Kidney (tissue), 14 donors: ENCODE data around the gene ARID5B. TPM values are rescaled to one million over a fixed set of nuclear protein-coding genes. Genes with fewer than 3 reads are reported as not detected.

ENCODE experiments used
- DNase-seq, 5 donors: peaks; one replicate each; pipeline ENCODE4 v3.0.0-alpha.2; 2013 to 2020
- FAIRE-seq: peaks from 2 replicates; lab custom pipeline; 2012; peaks lifted over from hg19 to GRCh38; lab: Jason Lieb, UNC
- H3K27ac ChIP-seq, 2 donors: one replicate each; pipeline ENCODE4 v1.7.0; 2013; ENCODE audit warnings: low read depth in 2 of 2, low read length in 2 of 2, inconsistent platforms in 1 of 2
- H3K27me3 ChIP-seq: one replicate; pipeline ENCODE4 v1.7.1; 2013; ENCODE audit warnings: low read length, inconsistent platforms; ENCODE audit not compliant: control insufficient read depth, insufficient read depth
- H3K36me3 ChIP-seq, 3 donors: one replicate each; pipeline versions ENCODE4 v1.7.0 to v1.7.1; 2013; ENCODE audit warnings: low read length in 3 of 3, control low read depth in 1 of 3, inconsistent platforms in 1 of 3; ENCODE audit not compliant: insufficient read depth in 3 of 3, control insufficient read depth in 2 of 3
- H3K4me1 ChIP-seq, 3 donors: one replicate each; pipeline versions ENCODE4 v1.7.0 to v1.7.1; 2013; ENCODE audit warnings: low read length in 3 of 3, inconsistent platforms in 1 of 3, low read depth in 1 of 3; ENCODE audit not compliant: control insufficient read depth in 2 of 3, insufficient read depth in 2 of 3
- H3K4me3 ChIP-seq, 3 donors: one replicate each; pipeline versions ENCODE4 v1.7.0 to v1.8.1; 2013; ENCODE audit warnings: low read length in 3 of 3, control low read depth in 1 of 3, inconsistent platforms in 1 of 3
- H3K9ac ChIP-seq, 3 donors: one replicate each; pipeline versions ENCODE4 v1.7.0 to v1.7.1; 2013; ENCODE audit warnings: low read length in 3 of 3, control low read depth in 1 of 3, inconsistent platforms in 1 of 3
- H3K9me3 ChIP-seq, 3 donors: one replicate each; pipeline versions ENCODE4 v1.7.0 to v1.7.1; 2013; ENCODE audit warnings: low read length in 3 of 3, control low read depth in 1 of 3, inconsistent platforms in 1 of 3; ENCODE audit not compliant: control insufficient read depth in 2 of 3, insufficient read depth in 1 of 3
- intact Hi-C: fragments of 100-400 bp; cut with DNase I; formaldehyde crosslinking; loops from one replicate; pipeline ENCODE4 v1.11.1; 2022
- polyA plus RNA-seq: library from polyadenylated mRNA; stranded (reverse); fragments of 350-450 nt; fragmentation: Illumina TruSeq; extraction: RNeasy Lipid Tissue Mini Kit (QIAGEN cat#74804); gene quantifications from one replicate; pipeline ENCODE4 v1.2.3, GENCODE V29; 2014; ENCODE audit warnings: low read depth, low replicate concordance; ENCODE audit not compliant: insufficient read depth
- total RNA-seq: library from RNA; stranded (reverse); fragmentation: NEBNext Ultra II Directional; extraction: Animal tissue kit (Norgen Biotek cat#: 25700); gene quantifications from one replicate; pipeline ENCODE4 v1.2.1, GENCODE V29; 2021
- TF ChIP-seq, protein P1 (sequence below): IDR thresholded peaks from 3 replicates; pipeline ENCODE4 v1.5.1; 2012; ENCODE audit warnings: mild to moderate bottlenecking, moderate library complexity, borderline replicate concordance; ENCODE audit not compliant: insufficient read depth; ENCODE audit errors: extremely low read depth
- donor health status: control.
- donor health status: control.
- donor health status: control.
- donor health status: control.
- donor health status: control.
- donor health status: DM: yes; HTN: yes; CAD: no.
- donor health status: Normal renal cell carcinoma (clear cell type).

Gene ARID5B
- total and polyA plus RNA-seq, 2 donors from 2014 or later, result 8.6 to 77.9 TPM

DNA sequence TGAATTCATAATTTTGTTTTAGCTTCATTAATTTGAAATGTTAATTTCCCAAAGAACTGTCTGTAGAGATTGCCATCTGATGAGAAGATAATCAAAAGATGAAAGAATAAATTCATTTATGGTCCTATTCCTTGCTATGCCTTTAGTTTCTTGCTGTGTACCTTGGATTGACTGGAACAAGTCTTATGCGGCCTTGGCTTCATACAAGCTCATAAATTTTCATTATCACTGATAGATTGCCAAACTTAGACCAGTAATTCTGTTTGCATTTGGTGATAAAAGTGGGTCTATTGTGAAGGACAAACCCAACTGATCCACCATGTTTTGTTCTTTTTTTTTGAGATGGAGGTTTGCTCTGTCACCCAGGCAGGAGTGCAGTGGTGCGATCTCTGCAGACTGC lies 48.2 kb downstream of the ARID5B start:
- Histone ChIP-seq H3K4me1 (peaks cover 0 to 4% (median 0%) of the 10 kb centered on the region in 3 donors), H3K4me3 (no peak overlapping the region), H3K36me3 (no peaks in the 10 kb centered on the region), H3K9me3 (no peaks in the 10 kb centered on the region), H3K27me3 (no peaks in the 10 kb centered on the region), H3K27ac (no peak overlapping the region), H3K9ac (no peak overlapping the region)
- TF ChIP-seq, protein P1, sequence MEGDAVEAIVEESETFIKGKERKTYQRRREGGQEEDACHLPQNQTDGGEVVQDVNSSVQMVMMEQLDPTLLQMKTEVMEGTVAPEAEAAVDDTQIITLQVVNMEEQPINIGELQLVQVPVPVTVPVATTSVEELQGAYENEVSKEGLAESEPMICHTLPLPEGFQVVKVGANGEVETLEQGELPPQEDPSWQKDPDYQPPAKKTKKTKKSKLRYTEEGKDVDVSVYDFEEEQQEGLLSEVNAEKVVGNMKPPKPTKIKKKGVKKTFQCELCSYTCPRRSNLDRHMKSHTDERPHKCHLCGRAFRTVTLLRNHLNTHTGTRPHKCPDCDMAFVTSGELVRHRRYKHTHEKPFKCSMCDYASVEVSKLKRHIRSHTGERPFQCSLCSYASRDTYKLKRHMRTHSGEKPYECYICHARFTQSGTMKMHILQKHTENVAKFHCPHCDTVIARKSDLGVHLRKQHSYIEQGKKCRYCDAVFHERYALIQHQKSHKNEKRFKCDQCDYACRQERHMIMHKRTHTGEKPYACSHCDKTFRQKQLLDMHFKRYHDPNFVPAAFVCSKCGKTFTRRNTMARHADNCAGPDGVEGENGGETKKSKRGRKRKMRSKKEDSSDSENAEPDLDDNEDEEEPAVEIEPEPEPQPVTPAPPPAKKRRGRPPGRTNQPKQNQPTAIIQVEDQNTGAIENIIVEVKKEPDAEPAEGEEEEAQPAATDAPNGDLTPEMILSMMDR, result no peak
- intact Hi-C loops, result no loop called here
- no peak for DNase-seq
- no peak for FAIRE-seq

GRCh38 chr10:61950449-61951143 lies 49.1 kb downstream of the ARID5B start:
- no peak for FAIRE-seq
- Histone ChIP-seq H3K27me3 (no peaks in the 10 kb centered on the region), H3K4me1 (peaks cover 0 to under 1% (median 0%) of the 10 kb centered on the region in 3 donors), H3K9me3 (no peaks in the 10 kb centered on the region), H3K36me3 (no peaks in the 10 kb centered on the region), H3K9ac (no peak overlapping the region), H3K4me3 (no peak overlapping the region), H3K27ac (no peak overlapping the region)
- intact Hi-C loops, result no loop called here
- DNase-seq, result no peak
- TF ChIP-seq, protein P1, result no peak

GRCh38 chr10:61951144-61951483 lies 49.6 kb downstream of the ARID5B start:
- no peaks in the 10 kb centered on the region for H3K27me3 ChIP-seq
- intact Hi-C loops, result no loop called here
- H3K36me3 ChIP-seq, result no peaks in the 10 kb centered on the region
- TF ChIP-seq, protein P1, result no peak
- H3K9me3 ChIP-seq, result no peaks in the 10 kb centered on the region
- no peak overlapping the region for H3K4me3 ChIP-seq
- FAIRE-seq (no peak), DNase-seq (no peak)
- H3K27ac ChIP-seq, result no peak overlapping the region
- no peak overlapping the region for H3K9ac ChIP-seq
- H3K4me1 ChIP-seq, result no peaks in the 10 kb centered on the region
